ENCODE results near the gene UTF1.

The UTF1 gene

GRCh38 chr10:133243593-133243992, 13.6 kb downstream of the UTF1 start:
- Histone ChIP-seq H3K9me3 (no peaks in the 10 kb centered on the region), H3K27me3 (peaks cover 98% of the 10 kb centered on the region), H3K27ac (no peak overlapping the region), H3K36me3 (no peaks in the 10 kb centered on the region), H3K4me1 (ENCODE audit: control insufficient read depth in 1 of 2, insufficient read depth in 1 of 2, low read depth in 1 of 2, low read length in 1 of 2) (peaks cover 8 to 15% of the 10 kb centered on the region in 2 experiments), H3K4me3 (ENCODE audit: low read depth in 1 of 2, low read length in 1 of 2) (no peak overlapping the region)
- no peak for TF ChIP-seq CTCF (IDR thresholded peaks at IDR 0.05)

GRCh38 chr10:133245439-133246235, 15.6 kb downstream of the UTF1 start:
- Histone ChIP-seq H3K9me3 (no peaks in the 10 kb centered on the region), H3K4me3 (ENCODE audit: low read depth in 1 of 2, low read length in 1 of 2) (no peak overlapping the region), H3K4me1 (ENCODE audit: control insufficient read depth in 1 of 2, insufficient read depth in 1 of 2, low read depth in 1 of 2, low read length in 1 of 2) (peaks cover 8 to 14% of the 10 kb centered on the region in 2 experiments), H3K27ac (no peak overlapping the region), H3K27me3 (peaks cover 94% of the 10 kb centered on the region), H3K36me3 (no peaks in the 10 kb centered on the region)
- no peak for TF ChIP-seq CTCF (IDR thresholded peaks at IDR 0.05)

GRCh38 chr10:133246236-133246626, 16.2 kb downstream of the UTF1 start:
- peaks cover 89% of the 10 kb centered on the region for H3K27me3 ChIP-seq
- no peak for TF ChIP-seq CTCF (IDR thresholded peaks at IDR 0.05)
- no peak overlapping the region for H3K4me3 ChIP-seq (ENCODE audit: low read depth in 1 of 2, low read length in 1 of 2)
- no peak overlapping the region for H3K27ac ChIP-seq
- no peaks in the 10 kb centered on the region for H3K9me3 ChIP-seq
- peaks cover 6 to 8% of the 10 kb centered on the region in 2 experiments for H3K4me1 ChIP-seq (ENCODE audit: control insufficient read depth in 1 of 2, insufficient read depth in 1 of 2, low read depth in 1 of 2, low read length in 1 of 2)
- H3K36me3 ChIP-seq: no peaks in the 10 kb centered on the region

GRCh38 chr10:133247681-133248333, 17.8 kb downstream of the UTF1 start:
- no peak overlapping the region for H3K27ac ChIP-seq
- no peak for TF ChIP-seq CTCF (IDR thresholded peaks at IDR 0.05)
- no peaks in the 10 kb centered on the region for H3K36me3 ChIP-seq
- H3K4me1 ChIP-seq (ENCODE audit: control insufficient read depth in 1 of 2, insufficient read depth in 1 of 2, low read depth in 1 of 2, low read length in 1 of 2): no peaks in the 10 kb centered on the region
- peaks cover 84% of the 10 kb centered on the region for H3K27me3 ChIP-seq
- H3K9me3 ChIP-seq: no peaks in the 10 kb centered on the region
- no peak overlapping the region for H3K4me3 ChIP-seq (ENCODE audit: low read depth in 1 of 2, low read length in 1 of 2)

GRCh38 chr10:133248334-133248715, 18.3 kb downstream of the UTF1 start:
- Histone ChIP-seq H3K4me1 (ENCODE audit: control insufficient read depth in 1 of 2, insufficient read depth in 1 of 2, low read depth in 1 of 2, low read length in 1 of 2) (peaks cover 0 to 3% of the 10 kb centered on the region in 2 experiments), H3K36me3 (no peaks in the 10 kb centered on the region), H3K9me3 (no peaks in the 10 kb centered on the region), H3K27ac (no peak overlapping the region), H3K4me3 (ENCODE audit: low read depth in 1 of 2, low read length in 1 of 2) (no peak overlapping the region), H3K27me3 (peaks cover 78% of the 10 kb centered on the region)
- no peak for TF ChIP-seq CTCF (IDR thresholded peaks at IDR 0.05)

All from neutrophil (primary cell).